Trophoblast cell (in vitro differentiated cells and primary cell): ENCODE measurements around the gene IFNL2.
A peak's percentile ranks its signal among the peaks of the same experiment; 100 is the strongest.

ENCODE experiments used
- DNase-seq, 2 donors: peaks; one replicate each; pipeline ENCODE4 v3.0.0-alpha.2; 2016
- H2AFZ ChIP-seq: 2 replicates; pipeline ENCODE4 v1.6.1; 2013; ENCODE audit warnings: low read length, moderate library complexity, mild to moderate bottlenecking; ENCODE audit not compliant: insufficient read depth, poor library complexity
- H2AK5ac ChIP-seq: 2 replicates; pipeline ENCODE4 v1.6.1; 2013; ENCODE audit warnings: mild to moderate bottlenecking, low read length
- H2BK120ac ChIP-seq: 2 replicates; pipeline ENCODE4 v1.6.1; 2013; ENCODE audit warnings: low read length, mild to moderate bottlenecking, moderate library complexity; ENCODE audit not compliant: insufficient read depth, poor library complexity
- H2BK12ac ChIP-seq: 2 replicates; pipeline ENCODE4 v1.6.1; 2013; ENCODE audit warnings: mild to moderate bottlenecking, low read length, moderate library complexity
- H2BK5ac ChIP-seq: 2 replicates; pipeline ENCODE4 v1.6.1; 2013; ENCODE audit warnings: low read length, low read depth, moderate library complexity, mild to moderate bottlenecking; ENCODE audit not compliant: poor library complexity
- H3K14ac ChIP-seq: 2 replicates; pipeline ENCODE4 v1.6.1; 2013; ENCODE audit warnings: mild to moderate bottlenecking, low read length
- H3K18ac ChIP-seq: 2 replicates; pipeline ENCODE4 v1.6.1; 2013; ENCODE audit warnings: mild to moderate bottlenecking, low read length
- H3K23ac ChIP-seq: 2 replicates; pipeline ENCODE4 v1.6.1; 2013; ENCODE audit warnings: low read length
- H3K27ac ChIP-seq: 2 replicates; pipeline ENCODE4 v1.5.1; 2013; ENCODE audit warnings: low read depth, mild to moderate bottlenecking, inconsistent platforms, low read length, moderate library complexity
- H3K27me3 ChIP-seq: 2 replicates; pipeline ENCODE4 v1.6.1; 2013; ENCODE audit warnings: inconsistent platforms, mild to moderate bottlenecking, low read length, moderate library complexity; ENCODE audit not compliant: insufficient read depth
- H3K36me3 ChIP-seq, 2 experiments: 1 replicate in 1 of 2; 2 replicates in 1 of 2; pipeline ENCODE4 v1.6.1; 2013; ENCODE audit warnings: low read length in 2 of 2, mild to moderate bottlenecking in 2 of 2, moderate library complexity in 1 of 2; ENCODE audit not compliant: insufficient read depth in 2 of 2, control insufficient read depth in 1 of 2
- H3K4ac ChIP-seq: 2 replicates; pipeline ENCODE4 v1.6.1; 2013; ENCODE audit warnings: low read depth, mild to moderate bottlenecking, low read length, moderate library complexity
- H3K4me1 ChIP-seq, 2 experiments: 1 replicate in 1 of 2; 2 replicates in 1 of 2; pipeline ENCODE4 v1.6.1; 2013; ENCODE audit warnings: low read length in 2 of 2, mild to moderate bottlenecking in 2 of 2, moderate library complexity in 1 of 2; ENCODE audit not compliant: insufficient read depth in 2 of 2, control insufficient read depth in 1 of 2
- H3K4me2 ChIP-seq: 2 replicates; pipeline ENCODE4 v1.6.1; 2013; ENCODE audit warnings: inconsistent platforms, mild to moderate bottlenecking, low read length, moderate library complexity
- H3K4me3 ChIP-seq: 2 replicates; pipeline ENCODE4 v1.5.1; 2013; ENCODE audit warnings: mild to moderate bottlenecking, low read depth, low read length, inconsistent platforms
- H3K79me1 ChIP-seq: one replicate; pipeline ENCODE4 v1.6.1; 2013; ENCODE audit warnings: low read length
- H3K79me2 ChIP-seq: 2 replicates; pipeline ENCODE4 v1.6.1; 2013; ENCODE audit warnings: low read length, mild to moderate bottlenecking; ENCODE audit not compliant: control insufficient read depth, insufficient read depth, poor library complexity
- H3K9ac ChIP-seq: 2 replicates; pipeline ENCODE4 v1.6.1; 2013; ENCODE audit warnings: mild to moderate bottlenecking, low read length
- H3K9me3 ChIP-seq: 2 replicates; pipeline ENCODE4 v1.6.1; 2013; ENCODE audit warnings: low read depth, mild to moderate bottlenecking, control low read depth, inconsistent platforms, low read length; ENCODE audit not compliant: insufficient read depth
- H4K12ac ChIP-seq: 2 replicates; pipeline ENCODE4 v1.6.1; 2013; ENCODE audit warnings: low read depth, mild to moderate bottlenecking, low read length, moderate library complexity
- H4K8ac ChIP-seq: 2 replicates; pipeline ENCODE4 v1.6.1; 2013; ENCODE audit warnings: low read depth, mild to moderate bottlenecking, low read length, moderate library complexity
- H4K91ac ChIP-seq: one replicate; pipeline ENCODE4 v1.6.1; 2013; ENCODE audit warnings: low read depth, mild to moderate bottlenecking, low read length, moderate library complexity
- WGBS: extraction: QIAGEN DNeasy Blood & Tissue Kit; methylation state at CpG from one replicate; pipeline ENCODE4 v1.1.7; 2013; ENCODE audit warnings: missing lambda C conversion rate; ENCODE audit not compliant: insufficient read length, insufficient coverage; ENCODE audit errors: extremely low coverage; 5-methylcytosine and 5-hydroxymethylcytosine counted together

IFNL2 gene

GRCh38 chr19:39301562-39301961 is 33.4 kb downstream of the IFNL2 start:
- no peak overlapping the region for H2BK5ac ChIP-seq
- no peak overlapping the region for H3K14ac ChIP-seq
- no CpG with 5 or more reads among the region's 3 CpGs for WGBS

GRCh38 chr19:39303373-39304184 is 35.4 kb downstream of the IFNL2 start:
- H3K36me3 ChIP-seq: no peaks in the 10 kb centered on the region
- H3K27me3 ChIP-seq: peaks cover 11% of the 10 kb centered on the region
- H2BK120ac ChIP-seq: no peak overlapping the region
- no peak overlapping the region for H2AFZ ChIP-seq
- no CpG with 5 or more reads among the region's 10 CpGs for WGBS
- H3K4ac ChIP-seq: no peak overlapping the region
- H3K79me1 ChIP-seq: peaks cover 4% of the 10 kb centered on the region
- no peak overlapping the region for H3K4me3 ChIP-seq
- H3K4me1 ChIP-seq: peaks cover 17 to 30% of the 10 kb centered on the region in 2 experiments
- peak overlapping the region; percentile 53 for H3K27ac ChIP-seq
- no peak overlapping the region for H4K12ac ChIP-seq
- H2BK12ac ChIP-seq: no peak overlapping the region
- no peak overlapping the region for H3K18ac ChIP-seq
- H3K9me3 ChIP-seq: peaks cover 8% of the 10 kb centered on the region
- H2BK5ac ChIP-seq: no peak overlapping the region
- H3K14ac ChIP-seq: no peak overlapping the region
- H2AK5ac ChIP-seq: no peak overlapping the region
- no peak overlapping the region for H4K91ac ChIP-seq
- peak overlapping the region; percentile 6 for H4K8ac ChIP-seq
- H3K9ac ChIP-seq: no peak overlapping the region
- H3K23ac ChIP-seq: no peak overlapping the region
- no peaks in the 10 kb centered on the region for H3K79me2 ChIP-seq
- no peak overlapping the region for H3K4me2 ChIP-seq
- peak; percentile 60 to 78 for DNase-seq

More at GRCh38 chr19:39301562-39301961, 33.4 kb downstream of the IFNL2 start:
- no peaks in the 10 kb centered on the region for H3K9me3 ChIP-seq
- H4K12ac ChIP-seq: no peak overlapping the region
- H2AFZ ChIP-seq: no peak overlapping the region
- H3K4me3 ChIP-seq: no peak overlapping the region
- H3K79me2 ChIP-seq: no peaks in the 10 kb centered on the region
- H3K79me1 ChIP-seq: no peaks in the 10 kb centered on the region
- H3K23ac ChIP-seq: no peak overlapping the region
- no peak overlapping the region for H3K4me2 ChIP-seq
- H2BK12ac ChIP-seq: no peak overlapping the region
- no peak overlapping the region for H2AK5ac ChIP-seq
- no peaks in the 10 kb centered on the region for H3K36me3 ChIP-seq
- no peak for DNase-seq
- no peak overlapping the region for H3K27ac ChIP-seq
- H3K4me1 ChIP-seq: peaks cover 6 to 14% of the 10 kb centered on the region in 2 experiments
- H4K91ac ChIP-seq: no peak overlapping the region
- H3K4ac ChIP-seq: no peak overlapping the region
- no peak overlapping the region for H3K9ac ChIP-seq
- H2BK120ac ChIP-seq: no peak overlapping the region
- H3K27me3 ChIP-seq: no peaks in the 10 kb centered on the region
- H3K18ac ChIP-seq: no peak overlapping the region
- no peak overlapping the region for H4K8ac ChIP-seq

- Histone ChIP-seq H3K4me2 (no peak overlapping the region), H3K4me3 (no peak overlapping the region), H2BK5ac (no peak overlapping the region), H3K79me1 (peaks cover 4% of the 10 kb centered on the region), H2AFZ (no peak overlapping the region), H3K4me1 (peaks cover 17 to 30% of the 10 kb centered on the region in 2 experiments), H3K79me2 (no peaks in the 10 kb centered on the region), H2AK5ac (no peak overlapping the region), H4K12ac (no peak overlapping the region), H2BK120ac (no peak overlapping the region), H4K8ac (peak overlapping the region; percentile 6), H3K27me3 (peaks cover 11% of the 10 kb centered on the region), H3K4ac (no peak overlapping the region), H3K14ac (no peak overlapping the region), H4K91ac (no peak overlapping the region), H3K23ac (no peak overlapping the region), H3K18ac (no peak overlapping the region), H3K27ac (peak overlapping the region; percentile 10), H3K36me3 (no peaks in the 10 kb centered on the region), H3K9ac (no peak overlapping the region), H2BK12ac (no peak overlapping the region), H3K9me3 (peaks cover 9% of the 10 kb centered on the region)
- no peak for DNase-seq
Measured at GRCh38 chr19:39304185-39304513, 36.0 kb downstream of the IFNL2 start.

GRCh38 chr19:39304701-39305571 is 36.7 kb downstream of the IFNL2 start:
- Histone ChIP-seq H2AFZ (no peak overlapping the region), H3K9ac (no peak overlapping the region), H2BK120ac (peak overlapping the region; percentile 3), H3K4ac (no peak overlapping the region), H3K36me3 (no peaks in the 10 kb centered on the region), H3K4me3 (no peak overlapping the region), H4K8ac (no peak overlapping the region), H2BK5ac (no peak overlapping the region), H3K27ac (no peak overlapping the region), H4K12ac (no peak overlapping the region), H3K79me1 (peaks cover 4% of the 10 kb centered on the region), H2AK5ac (no peak overlapping the region), H4K91ac (no peak overlapping the region), H3K9me3 (peaks cover 9% of the 10 kb centered on the region), H3K18ac (no peak overlapping the region), H3K14ac (no peak overlapping the region), H2BK12ac (no peak overlapping the region), H3K4me2 (peak overlapping the region; percentile 4), H3K27me3 (peaks cover 11% of the 10 kb centered on the region), H3K4me1 (peaks cover 17 to 30% of the 10 kb centered on the region in 2 experiments), H3K79me2 (no peaks in the 10 kb centered on the region), H3K23ac (no peak overlapping the region)
- DNase-seq: no peak
- no CpG with 5 or more reads among the region's 6 CpGs for WGBS
